GM10266 (cell line): ENCODE data around the gene ITPR1.
A peak's percentile ranks its signal among the peaks of the same experiment; 100 is the strongest.

ENCODE experiments used
- DNase-seq: peaks from one replicate; pipeline ENCODE4 v3.0.0; 2012; ENCODE audit errors: extremely low spot score
- TF ChIP-seq, protein P1 (sequence below): IDR thresholded peaks from 2 replicates; pipeline ENCODE4 v1.5.1; 2012; ENCODE audit warnings: mild to moderate bottlenecking, low read depth; ENCODE audit not compliant: control insufficient read depth, insufficient read depth; ENCODE audit errors: missing control alignments

Gene ITPR1

GRCh38 chr3:4817128-4817527 lies 324.0 kb downstream of the ITPR1 start:
- TF ChIP-seq, protein P1, sequence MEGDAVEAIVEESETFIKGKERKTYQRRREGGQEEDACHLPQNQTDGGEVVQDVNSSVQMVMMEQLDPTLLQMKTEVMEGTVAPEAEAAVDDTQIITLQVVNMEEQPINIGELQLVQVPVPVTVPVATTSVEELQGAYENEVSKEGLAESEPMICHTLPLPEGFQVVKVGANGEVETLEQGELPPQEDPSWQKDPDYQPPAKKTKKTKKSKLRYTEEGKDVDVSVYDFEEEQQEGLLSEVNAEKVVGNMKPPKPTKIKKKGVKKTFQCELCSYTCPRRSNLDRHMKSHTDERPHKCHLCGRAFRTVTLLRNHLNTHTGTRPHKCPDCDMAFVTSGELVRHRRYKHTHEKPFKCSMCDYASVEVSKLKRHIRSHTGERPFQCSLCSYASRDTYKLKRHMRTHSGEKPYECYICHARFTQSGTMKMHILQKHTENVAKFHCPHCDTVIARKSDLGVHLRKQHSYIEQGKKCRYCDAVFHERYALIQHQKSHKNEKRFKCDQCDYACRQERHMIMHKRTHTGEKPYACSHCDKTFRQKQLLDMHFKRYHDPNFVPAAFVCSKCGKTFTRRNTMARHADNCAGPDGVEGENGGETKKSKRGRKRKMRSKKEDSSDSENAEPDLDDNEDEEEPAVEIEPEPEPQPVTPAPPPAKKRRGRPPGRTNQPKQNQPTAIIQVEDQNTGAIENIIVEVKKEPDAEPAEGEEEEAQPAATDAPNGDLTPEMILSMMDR: no peak
- no peak for DNase-seq

GRCh38 chr3:4818164-4818563 lies 325.0 kb downstream of the ITPR1 start:
- TF ChIP-seq, protein P1: no peak
- no peak for DNase-seq

DNA sequence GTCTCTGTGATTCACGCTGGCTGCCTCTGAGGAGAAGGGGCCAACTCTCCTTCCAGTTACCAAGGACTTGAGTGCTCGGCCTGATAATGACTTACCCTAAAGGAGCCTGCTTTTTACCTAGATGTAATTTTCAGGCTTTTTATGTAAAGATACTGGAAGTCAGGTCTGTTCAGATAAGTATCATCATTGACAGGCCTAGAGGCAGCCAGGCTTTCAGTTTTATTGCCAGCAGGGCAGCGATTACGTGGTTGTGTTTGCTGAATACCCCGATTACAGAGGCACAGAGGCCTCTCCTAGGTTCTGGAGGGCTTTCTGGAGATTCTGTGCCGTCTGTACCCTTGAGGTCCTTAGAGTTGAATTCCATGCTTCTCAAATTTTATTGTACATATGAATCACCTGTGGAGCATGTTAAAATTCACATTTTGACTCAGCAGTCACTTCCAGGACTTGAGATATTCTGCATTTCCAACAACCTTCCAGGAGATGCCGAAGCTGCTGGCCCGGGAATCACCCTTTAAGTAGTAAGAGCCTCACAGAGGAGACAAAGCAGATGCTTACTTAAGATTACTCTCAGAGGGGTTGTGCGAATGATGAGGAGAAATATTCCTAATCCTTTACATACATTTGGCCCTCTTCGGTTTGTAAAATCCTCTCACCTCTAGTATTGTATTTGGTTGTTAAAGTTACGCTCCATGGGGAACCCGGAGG lies 326.0 kb downstream of the ITPR1 start:
- TF ChIP-seq, protein P1: no peak
- DNase-seq: no peak

DNA sequence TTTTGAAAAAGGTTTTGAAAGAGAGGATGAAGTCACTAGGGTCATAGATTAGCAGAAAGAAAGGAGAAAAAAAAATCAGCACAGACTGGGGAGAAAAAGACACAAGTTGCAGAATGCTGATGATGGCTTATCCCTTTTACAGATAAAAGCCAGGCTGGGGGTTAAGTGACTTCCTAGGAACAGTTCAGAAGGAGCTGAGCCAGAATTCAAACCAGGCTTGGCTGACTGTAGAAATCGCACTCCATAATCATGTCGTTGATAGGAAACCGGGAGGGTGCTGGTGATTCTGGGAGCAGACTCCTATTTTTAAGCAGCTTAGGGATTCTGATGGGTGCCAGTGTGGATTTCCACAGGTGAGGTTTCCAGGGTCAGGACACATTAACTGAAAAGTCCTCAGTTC lies 326.6 kb downstream of the ITPR1 start:
- TF ChIP-seq, protein P1: no peak
- no peak for DNase-seq

DNA sequence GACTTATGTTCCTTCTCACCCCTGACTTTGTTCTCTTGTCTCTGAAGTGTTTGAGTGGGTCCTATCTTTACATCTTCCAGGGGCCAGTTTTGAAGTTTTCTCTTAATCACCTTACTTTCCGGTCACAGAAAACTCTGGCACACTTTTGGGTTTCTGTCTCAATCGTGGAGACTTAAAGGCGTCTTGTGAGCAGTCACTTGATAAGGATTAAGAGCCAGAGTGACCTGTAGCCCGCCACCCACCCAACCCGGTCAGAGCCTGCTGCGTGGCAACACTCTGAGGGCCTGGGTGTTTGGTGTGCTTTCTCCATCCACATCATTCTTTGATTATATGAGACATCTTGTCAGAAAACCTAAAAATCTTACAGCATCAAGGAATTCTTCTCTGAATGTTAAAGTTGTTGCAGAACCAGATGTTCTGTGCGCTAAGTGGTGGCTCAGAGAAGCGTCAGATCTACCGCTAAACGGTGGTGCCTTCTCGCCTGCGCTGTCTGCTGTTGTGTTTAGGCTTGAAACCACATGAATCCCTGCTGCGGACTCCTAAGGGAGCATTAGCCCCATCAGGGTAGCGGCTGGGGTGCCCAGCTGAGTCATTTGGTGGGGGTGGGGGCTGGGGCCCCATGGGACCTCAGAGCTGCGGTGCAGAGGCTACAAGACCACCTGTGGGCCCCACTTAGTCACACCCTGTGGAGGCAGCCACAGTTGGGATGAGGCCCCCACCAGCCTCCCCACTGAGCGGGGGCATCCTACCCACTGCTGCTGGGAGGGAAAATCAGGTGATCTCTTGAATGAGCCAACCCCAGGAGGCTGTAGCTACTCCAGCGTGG lies 327.4 kb downstream of the ITPR1 start:
- TF ChIP-seq, protein P1: no peak
- DNase-seq: no peak

DNA sequence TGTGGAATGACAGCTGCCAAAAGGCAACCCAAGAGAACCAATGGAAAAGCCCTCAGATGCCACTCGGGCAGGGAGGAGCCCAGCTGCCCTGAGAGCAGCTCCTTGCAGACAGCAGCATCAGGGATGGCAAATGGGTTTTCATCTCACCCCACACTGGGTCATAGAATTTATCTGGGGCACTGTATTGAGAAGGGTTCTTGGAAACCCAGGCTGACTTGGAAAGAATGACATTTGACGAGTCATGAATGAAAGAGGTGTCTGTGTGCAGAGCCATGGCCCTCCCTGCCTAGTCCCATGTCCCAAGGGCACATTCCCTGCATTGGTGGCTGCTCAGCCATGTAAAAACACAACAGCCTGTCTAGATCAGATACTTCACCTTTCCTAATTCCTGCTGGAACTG lies 328.2 kb downstream of the ITPR1 start:
- TF ChIP-seq, protein P1: no peak
- no peak for DNase-seq

- DNase-seq: peak; percentile 32
These were observed 328.8 kb downstream of the ITPR1 start for GRCh38 chr3:4821975-4822374.

More at GRCh38 chr3:4821975-4822374, 328.8 kb downstream of the ITPR1 start:
- TF ChIP-seq, protein P1: peak; percentile 6
